Peyer's patch (tissue), 4 donors: Measurements from ENCODE around the gene DNAI7. TPM values are rescaled to one million over a fixed set of nuclear protein-coding genes. Genes with fewer than 3 reads are reported as not detected.

Source experiments
- DNase-seq, 3 donors: peaks; one replicate each; pipeline ENCODE4 v3.0.0-alpha.2; 2017 to 2019
- H3K27ac ChIP-seq, 4 donors: fragments of 200-600 bp; sonication (generic); one replicate each; pipeline ENCODE4 v1.5.1; 2016 to 2019
- H3K27me3 ChIP-seq, 2 donors: fragments of 200-600 bp; sonication (generic); one replicate each; pipeline ENCODE4 v1.5.1; 2019
- H3K36me3 ChIP-seq, 3 donors: fragments of 200-600 bp; sonication (generic); one replicate each; pipeline ENCODE4 v1.5.1; 2016 to 2019
- H3K4me1 ChIP-seq, 4 donors: fragments of 200-600 bp; sonication (generic); one replicate each; pipeline ENCODE4 v1.5.1; 2016 to 2019
- H3K4me3 ChIP-seq, 4 donors: fragments of 200-600 bp; sonication (generic); 1 replicate in 3 of 4; 2 replicates in 1 of 4; pipeline ENCODE4 v1.5.1; 2016 to 2019; ENCODE audit warnings: mild to moderate bottlenecking in 1 of 4
- H3K9me3 ChIP-seq, 4 donors: fragments of 200-600 bp; sonication (generic); one replicate each; pipeline ENCODE4 v1.5.1; 2016 to 2019; ENCODE audit warnings: mild to moderate bottlenecking in 1 of 4
- POLR2A ChIP-seq, 2 donors: fragments of 450-650 bp; IDR thresholded peaks; one replicate each; pipeline ENCODE4 v1.5.1; 2017; ENCODE audit warnings: antibody characterized with exemption in 2 of 2, mild to moderate bottlenecking in 2 of 2, moderate library complexity in 2 of 2
- total RNA-seq, 4 donors: library from RNA; depleted of rRNA; stranded (reverse); fragments of >200 nt; gene quantifications; one replicate each; pipeline ENCODE4 v1.1.0, GENCODE V29; 2016
- TF ChIP-seq, protein P1 (sequence below), 6 experiments: fragments of 450-650 bp in 4 of 6; fragments of 200-600 bp in 2 of 6; sonication (generic) in 1 of 6; IDR thresholded peaks; one replicate each; pipeline ENCODE4 v1.5.1; 2017 to 2019; ENCODE audit warnings: antibody characterized with exemption in 6 of 6, mild to moderate bottlenecking in 3 of 6, moderate library complexity in 1 of 6

The DNAI7 gene
- total RNA-seq, 4 donors from 2014 or later: 1.7 TPM; not detected in 3

DNA sequence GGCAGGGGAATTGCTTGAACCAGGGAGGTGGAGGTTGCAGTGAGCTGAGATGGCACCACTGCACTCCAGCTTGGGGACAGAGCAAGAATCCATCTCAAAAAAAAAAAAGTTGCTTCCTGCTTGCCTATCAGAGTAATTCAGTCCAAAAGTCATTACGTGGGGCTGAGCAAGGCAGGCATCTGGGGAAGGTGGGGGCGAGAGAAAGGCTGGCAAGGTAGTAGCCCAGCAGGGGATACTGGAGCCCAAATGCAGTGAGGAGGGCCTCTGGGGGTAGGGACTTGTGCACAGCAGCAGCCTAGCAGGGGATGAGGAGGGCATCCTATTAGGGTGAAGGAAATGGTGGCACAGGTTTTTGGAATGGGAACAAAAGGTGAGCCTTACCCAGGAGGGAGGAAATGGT is 7.2 kb upstream of the DNAI7 start:
- Histone ChIP-seq H3K4me3 (no peak overlapping the region), H3K27me3 (no peaks in the 10 kb centered on the region), H3K4me1 (no peaks in the 10 kb centered on the region), H3K27ac (no peak overlapping the region), H3K36me3 (peaks cover 0 to 17% (median 0%) of the 10 kb centered on the region in 3 donors), H3K9me3 (no peaks in the 10 kb centered on the region)
- TF ChIP-seq POLR2A (IDR thresholded peaks at IDR 0.05): no peak
- TF ChIP-seq, protein P1, sequence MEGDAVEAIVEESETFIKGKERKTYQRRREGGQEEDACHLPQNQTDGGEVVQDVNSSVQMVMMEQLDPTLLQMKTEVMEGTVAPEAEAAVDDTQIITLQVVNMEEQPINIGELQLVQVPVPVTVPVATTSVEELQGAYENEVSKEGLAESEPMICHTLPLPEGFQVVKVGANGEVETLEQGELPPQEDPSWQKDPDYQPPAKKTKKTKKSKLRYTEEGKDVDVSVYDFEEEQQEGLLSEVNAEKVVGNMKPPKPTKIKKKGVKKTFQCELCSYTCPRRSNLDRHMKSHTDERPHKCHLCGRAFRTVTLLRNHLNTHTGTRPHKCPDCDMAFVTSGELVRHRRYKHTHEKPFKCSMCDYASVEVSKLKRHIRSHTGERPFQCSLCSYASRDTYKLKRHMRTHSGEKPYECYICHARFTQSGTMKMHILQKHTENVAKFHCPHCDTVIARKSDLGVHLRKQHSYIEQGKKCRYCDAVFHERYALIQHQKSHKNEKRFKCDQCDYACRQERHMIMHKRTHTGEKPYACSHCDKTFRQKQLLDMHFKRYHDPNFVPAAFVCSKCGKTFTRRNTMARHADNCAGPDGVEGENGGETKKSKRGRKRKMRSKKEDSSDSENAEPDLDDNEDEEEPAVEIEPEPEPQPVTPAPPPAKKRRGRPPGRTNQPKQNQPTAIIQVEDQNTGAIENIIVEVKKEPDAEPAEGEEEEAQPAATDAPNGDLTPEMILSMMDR (IDR thresholded peaks at IDR 0.05): no peak
- DNase-seq: no peak

- Histone ChIP-seq H3K4me3 (no peak overlapping the region), H3K36me3 (peaks cover 0 to 10% (median 0%) of the 10 kb centered on the region in 3 donors), H3K27ac (no peak overlapping the region), H3K27me3 (no peaks in the 10 kb centered on the region), H3K4me1 (peaks cover 0 to 7% (median 0%) of the 10 kb centered on the region in 4 donors), H3K9me3 (no peaks in the 10 kb centered on the region)
- no peak for TF ChIP-seq POLR2A (IDR thresholded peaks at IDR 0.05)
- TF ChIP-seq, protein P1 (IDR thresholded peaks at IDR 0.05): no peak
- no peak for DNase-seq
Observed at GRCh38 chr12:25200703-25201102, 5.7 kb upstream of the DNAI7 start.

DNA sequence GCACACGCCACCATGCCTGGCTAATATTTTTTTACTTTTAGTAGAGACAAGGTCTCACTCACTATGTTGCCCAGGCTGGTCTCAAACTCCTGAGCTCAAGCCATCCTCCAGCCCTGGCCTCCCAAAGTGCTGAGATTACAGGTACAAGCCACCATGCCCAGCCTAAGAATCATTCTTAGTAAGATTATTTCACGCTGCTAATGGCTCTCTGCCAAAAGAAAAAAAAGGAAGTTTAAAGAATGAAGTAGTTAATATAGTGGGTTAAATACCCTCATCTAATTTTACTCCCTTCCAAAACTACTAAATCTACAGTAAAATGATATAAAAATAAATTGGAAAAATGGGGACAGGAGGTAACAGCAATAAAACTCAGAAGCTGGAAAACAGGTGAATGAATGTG is 2.6 kb upstream of the DNAI7 start:
- Histone ChIP-seq H3K9me3 (no peaks in the 10 kb centered on the region), H3K4me1 (peaks cover 0 to 11% (median 0%) of the 10 kb centered on the region in 4 donors), H3K27me3 (no peaks in the 10 kb centered on the region), H3K27ac (no peak overlapping the region), H3K4me3 (no peak overlapping the region), H3K36me3 (no peaks in the 10 kb centered on the region)
- TF ChIP-seq POLR2A (IDR thresholded peaks at IDR 0.05): no peak
- TF ChIP-seq, protein P1 (IDR thresholded peaks at IDR 0.05): no peak
- DNase-seq: no peak

GRCh38 chr12:25194722-25195055 is 271 bp downstream of the DNAI7 start:
- no peaks in the 10 kb centered on the region for H3K27me3 ChIP-seq
- H3K36me3 ChIP-seq: no peaks in the 10 kb centered on the region
- TF ChIP-seq, protein P1 (IDR thresholded peaks at IDR 0.05): no peak
- TF ChIP-seq POLR2A (IDR thresholded peaks at IDR 0.05): no peak
- peak overlapping the region; percentile 73 to 94 (median 76) for H3K4me3 ChIP-seq
- H3K9me3 ChIP-seq: no peaks in the 10 kb centered on the region
- H3K4me1 ChIP-seq: peaks cover 0 to 11% (median 0%) of the 10 kb centered on the region in 4 donors
- peak overlapping the region; percentile 86 to 96 (median 93) for H3K27ac ChIP-seq
- DNase-seq: no peak

- H3K27ac ChIP-seq: peak overlapping the region in 1 of 4 donors; percentile 94
- peak overlapping the region in 1 of 4 donors; percentile 73 for H3K4me3 ChIP-seq
- no peaks in the 10 kb centered on the region for H3K9me3 ChIP-seq
- DNase-seq: no peak
- H3K4me1 ChIP-seq: peaks cover 0 to 11% (median 0%) of the 10 kb centered on the region in 4 donors
- H3K36me3 ChIP-seq: no peaks in the 10 kb centered on the region
- TF ChIP-seq, protein P1 (IDR thresholded peaks at IDR 0.05): no peak
- no peak for TF ChIP-seq POLR2A (IDR thresholded peaks at IDR 0.05)
- no peaks in the 10 kb centered on the region for H3K27me3 ChIP-seq
Observed at GRCh38 chr12:25194214-25194613, 746 bp downstream of the DNAI7 start.

DNA sequence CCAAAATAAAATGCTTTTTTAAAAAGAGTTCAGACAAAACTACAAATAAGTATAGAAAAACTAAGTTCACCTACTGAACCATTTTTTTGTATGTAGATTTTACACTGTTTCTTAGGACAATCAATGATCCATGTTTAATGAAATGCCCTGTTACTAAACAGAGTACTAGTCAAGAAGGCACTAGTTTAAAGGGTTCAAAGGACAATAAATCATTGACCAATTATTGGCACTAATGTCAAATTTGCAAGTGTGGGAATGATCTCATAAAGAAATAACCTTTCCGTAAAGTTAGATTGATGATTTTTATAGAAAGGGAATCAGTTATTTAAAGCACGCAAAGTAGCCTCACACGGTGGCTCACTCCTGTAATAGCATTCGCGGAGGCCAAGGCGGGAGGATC is 4.2 kb downstream of the DNAI7 start:
- H3K27ac ChIP-seq: no peak overlapping the region
- peaks cover 0 to 4% (median 0%) of the 10 kb centered on the region in 4 donors for H3K4me1 ChIP-seq
- TF ChIP-seq, protein P1 (IDR thresholded peaks at IDR 0.05): no peak
- no peak for TF ChIP-seq POLR2A (IDR thresholded peaks at IDR 0.05)
- no peaks in the 10 kb centered on the region for H3K36me3 ChIP-seq
- no peak for DNase-seq
- no peak overlapping the region for H3K4me3 ChIP-seq
- no peaks in the 10 kb centered on the region for H3K9me3 ChIP-seq
- H3K27me3 ChIP-seq: no peaks in the 10 kb centered on the region
